NOMO-1 treated with dmso at 0.1 percent for 144 hours (cell line): ENCODE data around the gene SPATA7.

Source experiments
- DNase-seq: peaks from one replicate; lab custom pipeline; 2025; ENCODE audit not compliant: unreplicated experiment; lab: John Stamatoyannopoulos, UW

The SPATA7 gene

GRCh38 chr14:88481794-88482193 is 96.3 kb downstream of the SPATA7 start:
- DNase-seq: no peak

DNA sequence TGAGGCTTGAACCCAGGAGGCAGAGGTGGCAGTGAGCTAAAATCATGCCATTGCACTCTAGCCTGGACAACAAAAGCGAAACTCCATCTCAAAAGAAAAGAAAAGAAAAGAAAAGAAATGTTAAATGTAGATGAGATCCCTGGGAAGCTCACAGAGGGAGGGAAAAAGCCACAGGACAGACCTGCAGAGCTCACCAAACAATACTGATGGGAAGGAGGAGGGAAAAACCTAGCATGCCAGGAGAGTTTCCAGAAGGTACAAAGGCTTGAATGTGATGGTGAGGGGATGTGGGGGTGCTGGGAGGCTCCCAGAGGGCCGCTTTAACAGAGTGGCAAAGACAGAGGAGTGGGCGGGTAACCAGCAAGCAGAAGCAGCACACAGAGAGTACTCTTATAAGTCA is 97.1 kb downstream of the SPATA7 start:
- no peak for DNase-seq
